HG03280 (cell line): Measurements from ENCODE around the gene PAXX.
"Not testable (repeated sequence)": the region's sequence is repeated elsewhere in the genome, so short reads cannot be mapped to it uniquely, and the experiment has no call there.

ENCODE experiments used
- ATAC-seq: cut with Tn5 transposase; IDR thresholded peaks from one replicate; pipeline ENCODE4 v1.9.1; 2021; ENCODE audit warnings: mild to moderate bottlenecking, moderate library complexity; ENCODE audit not compliant: unreplicated experiment

Gene PAXX

GRCh38 chr9:137029058-137029936 is 37.1 kb downstream of the PAXX start:
- no peak for ATAC-seq

GRCh38 chr9:137030006-137030405 is 37.8 kb downstream of the PAXX start:
- no peak for ATAC-seq

GRCh38 chr9:137030538-137031527 is 38.6 kb downstream of the PAXX start:
- ATAC-seq, result no peak

GRCh38 chr9:137031904-137032640 is 39.9 kb downstream of the PAXX start, which contains the start of gene FUT7:
Gene FUT7 (minus strand): TSS chr9:137032088. CDS start chr9:137031991, 97 bp downstream.
- ATAC-seq, result no peak

- no peak for ATAC-seq
Observed at GRCh38 chr9:137032858-137033257, 40.6 kb downstream of the PAXX start.

GRCh38 chr9:137033481-137033880 is 41.3 kb downstream of the PAXX start:
- not testable (repeated sequence) for ATAC-seq

- ATAC-seq, result no peak
Observed at GRCh38 chr9:137034039-137034708, 42.0 kb downstream of the PAXX start.

- ATAC-seq, result no peak
Observed at GRCh38 chr9:137034709-137035506, 42.7 kb downstream of the PAXX start.

- no peak for ATAC-seq
Observed at GRCh38 chr9:137035507-137035834, 43.2 kb downstream of the PAXX start.

- ATAC-seq, result no peak
Observed at GRCh38 chr9:137035937-137036336, 43.7 kb downstream of the PAXX start.

- ATAC-seq, result no peak
Observed at GRCh38 chr9:137037035-137037434, 44.8 kb downstream of the PAXX start.

GRCh38 chr9:137037483-137037882 is 45.3 kb downstream of the PAXX start:
- no peak for ATAC-seq

- no peak for ATAC-seq
Observed at GRCh38 chr9:137038916-137039315, 46.7 kb downstream of the PAXX start.

- ATAC-seq, result no peak
Observed at GRCh38 chr9:137039611-137040366, 47.6 kb downstream of the PAXX start.

GRCh38 chr9:137040568-137040967 is 48.3 kb downstream of the PAXX start:
- ATAC-seq, result no peak

GRCh38 chr9:137041124-137041523 is 48.9 kb downstream of the PAXX start:
- ATAC-seq, result no peak

GRCh38 chr9:137042751-137043727 is 50.8 kb downstream of the PAXX start:
- no peak for ATAC-seq
